ENCODE results near the gene ARHGEF1.

GRCh38 chr19:41906916-41907680, 24.1 kb downstream of the ARHGEF1 start:
- no peak for TF ChIP-seq CTCF (IDR thresholded peaks at IDR 0.05)
- TF ChIP-seq POLR2A (IDR thresholded peaks at IDR 0.05): no peak

Data from body of pancreas (tissue), 4 donors.